H9 (cell line): ENCODE data around the gene FGR. TPM values are rescaled to one million over a fixed set of nuclear protein-coding genes. Genes with fewer than 3 reads are reported as not detected.
A peak's percentile ranks its signal among the peaks of the same experiment; 100 is the strongest.

Source experiments
- DNase-seq: peaks from one replicate; pipeline ENCODE4 v3.0.0-alpha.2; 2017
- H2AFZ ChIP-seq: one replicate; pipeline ENCODE4 v1.6.1; 2013; ENCODE audit warnings: mild to moderate bottlenecking, low read length, control low read depth, moderate library complexity
- H2AK5ac ChIP-seq: 2 replicates; pipeline ENCODE4 v1.6.1; 2013; ENCODE audit warnings: low read length, control low read depth, mixed read lengths; ENCODE audit not compliant: insufficient read length
- H2BK120ac ChIP-seq: one replicate; pipeline ENCODE4 v1.6.1; 2013; ENCODE audit warnings: low read depth, mild to moderate bottlenecking, low read length, control low read depth, inconsistent platforms; ENCODE audit not compliant: poor library complexity, severe bottlenecking
- H2BK12ac ChIP-seq: 2 replicates; pipeline ENCODE4 v1.6.1; 2013; ENCODE audit warnings: low read length, control low read depth, mixed read lengths, low read depth; ENCODE audit not compliant: insufficient read length
- H2BK15ac ChIP-seq: 2 replicates; pipeline ENCODE4 v1.6.1; 2013; ENCODE audit warnings: low read depth, low read length, control low read depth
- H2BK20ac ChIP-seq: one replicate; pipeline ENCODE4 v1.6.1; 2013; ENCODE audit warnings: low read depth, mild to moderate bottlenecking, low read length, control low read depth, inconsistent platforms; ENCODE audit not compliant: poor library complexity, severe bottlenecking
- H2BK5ac ChIP-seq: 2 replicates; pipeline ENCODE4 v1.6.1; 2013; ENCODE audit warnings: low read length, control low read depth, mixed read lengths; ENCODE audit not compliant: insufficient read length
- H3K14ac ChIP-seq: 2 replicates; pipeline ENCODE4 v1.6.1; 2013; ENCODE audit warnings: low read length, control low read depth; ENCODE audit not compliant: insufficient read depth
- H3K18ac ChIP-seq: 2 replicates; pipeline ENCODE4 v1.6.1; 2013; ENCODE audit warnings: low read depth, mild to moderate bottlenecking, mixed read lengths, low read length, control low read depth; ENCODE audit not compliant: insufficient read length
- H3K23ac ChIP-seq: 2 replicates; pipeline ENCODE4 v1.6.1; 2013; ENCODE audit warnings: low read length, control low read depth, mixed read lengths, low read depth; ENCODE audit not compliant: insufficient read length
- H3K23me2 ChIP-seq: 2 replicates; pipeline ENCODE4 v1.6.1; 2013; ENCODE audit warnings: low read depth, mild to moderate bottlenecking, mixed read lengths, low read length, control low read depth; ENCODE audit not compliant: insufficient read length, poor library complexity, severe bottlenecking
- H3K27ac ChIP-seq: 2 replicates; pipeline ENCODE4 v1.5.1; 2013; ENCODE audit warnings: low read length, control low read depth, mixed read lengths, low read depth; ENCODE audit not compliant: insufficient read length
- H3K27me3 ChIP-seq: 2 replicates; pipeline ENCODE4 v1.6.1; 2013; ENCODE audit warnings: low read length, control low read depth, inconsistent platforms; ENCODE audit not compliant: insufficient read depth
- H3K4ac ChIP-seq: 2 replicates; pipeline ENCODE4 v1.6.1; 2013; ENCODE audit warnings: low read depth, mild to moderate bottlenecking, control low read depth, inconsistent platforms, low read length, moderate library complexity
- H3K4me1 ChIP-seq: 2 replicates; pipeline ENCODE4 v1.6.1; 2013; ENCODE audit warnings: low read length, control low read depth, inconsistent platforms; ENCODE audit not compliant: insufficient read depth
- H3K4me2 ChIP-seq: 2 replicates; pipeline ENCODE4 v1.6.1; 2013; ENCODE audit warnings: low read length, control low read depth, mixed read lengths; ENCODE audit not compliant: insufficient read length, insufficient read depth
- H3K56ac ChIP-seq: 2 replicates; pipeline ENCODE4 v1.6.1; 2013; ENCODE audit warnings: low read depth, mild to moderate bottlenecking, mixed read lengths, low read length, control low read depth; ENCODE audit not compliant: insufficient read length
- H3K79me1 ChIP-seq: 2 replicates; pipeline ENCODE4 v1.6.1; 2013; ENCODE audit warnings: low read depth, mild to moderate bottlenecking, moderate library complexity, low read length, control low read depth, inconsistent platforms; ENCODE audit not compliant: insufficient read depth, poor library complexity, severe bottlenecking
- H3K79me2 ChIP-seq: 2 replicates; pipeline ENCODE4 v1.6.1; 2013; ENCODE audit warnings: low read length, control low read depth, inconsistent platforms; ENCODE audit not compliant: insufficient read depth
- H3K9ac ChIP-seq: 2 replicates; pipeline ENCODE4 v1.6.1; 2013; ENCODE audit warnings: low read length, control low read depth, mixed read lengths; ENCODE audit not compliant: insufficient read length; ENCODE audit errors: extremely low read depth
- H3K9me3 ChIP-seq: one replicate; pipeline ENCODE4 v1.6.1; 2013; ENCODE audit warnings: low read depth, low read length, inconsistent platforms; ENCODE audit not compliant: control insufficient read depth
- H3T11ph ChIP-seq: one replicate; pipeline ENCODE4 v1.6.1; 2013; ENCODE audit warnings: mild to moderate bottlenecking, low read length, control low read depth, inconsistent platforms
- H4K20me1 ChIP-seq: one replicate; pipeline ENCODE4 v1.6.1; 2013; ENCODE audit not compliant: control insufficient read depth, insufficient read length, insufficient read depth
- H4K5ac ChIP-seq: 2 replicates; pipeline ENCODE4 v1.6.1; 2013; ENCODE audit warnings: low read depth, mild to moderate bottlenecking, mixed read lengths, low read length, control low read depth; ENCODE audit not compliant: insufficient read length
- H4K8ac ChIP-seq: replicated peaks from 2 replicates; pipeline ENCODE4 v1.6.1; 2013; ENCODE audit warnings: low read length, control low read depth, mixed read lengths, low read depth; ENCODE audit not compliant: insufficient read length
- H4K91ac ChIP-seq: 2 replicates; pipeline ENCODE4 v1.6.1; 2013; ENCODE audit warnings: low read depth, mild to moderate bottlenecking, moderate library complexity, mixed read lengths, low read length, control low read depth; ENCODE audit not compliant: insufficient read length
- H3K27ac Mint-ChIP-seq, 3 experiments: 2 replicates in 2 of 3; 3 replicates in 1 of 3; pipeline ENCODE4 v1.8.0; 2020 to 2021; ENCODE audit warnings: mixed read lengths in 3 of 3, mild to moderate bottlenecking in 1 of 3, moderate library complexity in 1 of 3
- H3K27me3 Mint-ChIP-seq: 2 replicates; pipeline ENCODE4 v1.8.0; 2021; ENCODE audit warnings: low read depth, mild to moderate bottlenecking, moderate library complexity, mixed read lengths
- H3K36me3 Mint-ChIP-seq, 3 experiments: 2 replicates in 2 of 3; 3 replicates in 1 of 3; pipeline ENCODE4 v1.8.0; 2020 to 2021; ENCODE audit warnings: low read depth in 3 of 3, mixed read lengths in 3 of 3; ENCODE audit not compliant: insufficient read depth in 1 of 3
- H3K4me1 Mint-ChIP-seq, 2 experiments: 2 replicates each; pipeline ENCODE4 v1.8.0; 2020; ENCODE audit warnings: mixed read lengths in 2 of 2
- H3K4me3 Mint-ChIP-seq, 2 experiments: 2 replicates in 1 of 2; 3 replicates in 1 of 2; pipeline ENCODE4 v1.8.0; 2020 to 2021; ENCODE audit warnings: mild to moderate bottlenecking in 2 of 2, mixed read lengths in 2 of 2, moderate library complexity in 1 of 2
- H3K9me3 Mint-ChIP-seq, 2 experiments: 2 replicates in 1 of 2; 3 replicates in 1 of 2; pipeline ENCODE4 v1.8.0; 2020; ENCODE audit warnings: mild to moderate bottlenecking in 2 of 2, mixed read lengths in 2 of 2, moderate library complexity in 1 of 2
- WGBS: extraction: QIAGEN DNeasy Blood & Tissue Kit; methylation state at CpG from one replicate; pipeline ENCODE4 v1.1.7; 2013; ENCODE audit warnings: missing lambda C conversion rate, low lambda C conversion rate, mixed read lengths; ENCODE audit not compliant: insufficient read length; ENCODE audit errors: extremely low coverage; 5-methylcytosine and 5-hydroxymethylcytosine counted together
- total RNA-seq: library from RNA; stranded (reverse); gene quantifications from 2 replicates; pipeline ENCODE4 v1.2.1, GENCODE V29; 2021
- TF ChIP-seq, protein P1 (sequence below): fragments of 200-600 bp; sonication (generic); conservative IDR thresholded peaks from 3 replicates; pipeline ENCODE4 v1.8.0; 2021; ENCODE audit warnings: antibody characterized with exemption, mild to moderate bottlenecking

FGR gene
- total RNA-seq, 1 experiment from 2014 or later = not detected

DNA sequence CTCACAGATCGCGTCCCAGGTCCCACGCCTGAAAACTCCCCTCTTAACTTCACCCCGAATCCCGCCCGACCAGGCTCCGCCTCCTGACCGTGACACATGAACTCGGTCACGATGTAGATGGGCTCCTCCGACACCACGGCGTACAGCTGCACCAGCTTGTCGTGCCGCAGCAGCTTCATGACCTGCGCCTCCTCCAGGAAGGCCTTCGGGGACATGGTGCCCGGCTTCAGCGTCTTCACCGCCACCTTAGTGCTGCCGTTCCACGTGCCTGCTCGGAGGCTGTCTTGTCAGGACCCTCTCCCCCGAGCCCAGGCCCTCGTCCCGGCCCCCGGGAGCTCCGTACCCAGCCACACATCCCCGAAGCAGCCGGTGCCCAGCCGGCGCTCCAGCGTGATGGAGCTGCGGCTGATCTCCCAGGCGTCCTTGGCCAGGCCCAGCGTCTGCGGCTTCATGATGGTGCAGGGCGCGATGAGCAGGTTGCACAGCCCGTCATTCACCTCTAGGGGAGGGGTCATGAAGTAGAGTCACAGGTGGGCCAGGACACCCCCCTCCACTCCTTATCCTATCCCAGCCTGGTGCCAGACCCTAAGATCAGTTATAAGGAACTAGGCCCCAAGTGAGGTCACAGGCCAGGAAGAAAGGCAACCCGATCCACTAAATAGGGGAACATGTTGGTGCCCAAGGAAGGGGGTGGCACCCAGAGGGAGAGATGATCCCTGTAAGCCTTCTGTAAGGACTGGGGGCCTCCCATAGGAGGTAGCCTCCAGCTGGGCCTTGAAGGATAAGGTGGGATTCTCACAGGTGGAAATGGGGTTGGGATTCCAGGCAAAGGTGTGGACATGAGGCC is 19.4 kb downstream of the FGR start:
- Histone ChIP-seq H3K56ac (no peak overlapping the region), H3K4me1 (no peaks in the 10 kb centered on the region), H3K23ac (no peak overlapping the region), H4K5ac (no peak overlapping the region), H4K91ac (no peak overlapping the region), H3K18ac (no peak overlapping the region), H2BK5ac (no peak overlapping the region), H2AK5ac (no peak overlapping the region), H3K4me2 (peak overlapping the region; percentile 75), H3K27ac (no peak overlapping the region), H3T11ph (no peak overlapping the region), H2AFZ (no peak overlapping the region), H3K4ac (no peak overlapping the region), H3K9me3 (no peaks in the 10 kb centered on the region), H2BK120ac (no peak overlapping the region), H2BK20ac (no peak overlapping the region), H3K27me3 (no peaks in the 10 kb centered on the region), H4K8ac (no peak overlapping the region), H3K79me2 (no peaks in the 10 kb centered on the region), H2BK12ac (no peak overlapping the region), H4K20me1 (no peaks in the 10 kb centered on the region), H3K9ac (no peak overlapping the region), H3K79me1 (no peaks in the 10 kb centered on the region), H2BK15ac (no peak overlapping the region), H3K14ac (no peak overlapping the region), H3K23me2 (peaks cover 6% of the 10 kb centered on the region)
- Mint-ChIP-seq H3K9me3 (no peaks in the 10 kb centered on the region), H3K4me3 (peak overlapping the region; percentile 77 to 85), H3K4me1 (peaks cover 21 to 24% of the 10 kb centered on the region in 2 experiments), H3K27ac (peak overlapping the region in 1 of 3 experiments; percentile 53; a peak in 1 of 7 replicates), H3K36me3 (no peaks in the 10 kb centered on the region), H3K27me3 (peaks cover 29% of the 10 kb centered on the region)
- TF ChIP-seq, protein P1, sequence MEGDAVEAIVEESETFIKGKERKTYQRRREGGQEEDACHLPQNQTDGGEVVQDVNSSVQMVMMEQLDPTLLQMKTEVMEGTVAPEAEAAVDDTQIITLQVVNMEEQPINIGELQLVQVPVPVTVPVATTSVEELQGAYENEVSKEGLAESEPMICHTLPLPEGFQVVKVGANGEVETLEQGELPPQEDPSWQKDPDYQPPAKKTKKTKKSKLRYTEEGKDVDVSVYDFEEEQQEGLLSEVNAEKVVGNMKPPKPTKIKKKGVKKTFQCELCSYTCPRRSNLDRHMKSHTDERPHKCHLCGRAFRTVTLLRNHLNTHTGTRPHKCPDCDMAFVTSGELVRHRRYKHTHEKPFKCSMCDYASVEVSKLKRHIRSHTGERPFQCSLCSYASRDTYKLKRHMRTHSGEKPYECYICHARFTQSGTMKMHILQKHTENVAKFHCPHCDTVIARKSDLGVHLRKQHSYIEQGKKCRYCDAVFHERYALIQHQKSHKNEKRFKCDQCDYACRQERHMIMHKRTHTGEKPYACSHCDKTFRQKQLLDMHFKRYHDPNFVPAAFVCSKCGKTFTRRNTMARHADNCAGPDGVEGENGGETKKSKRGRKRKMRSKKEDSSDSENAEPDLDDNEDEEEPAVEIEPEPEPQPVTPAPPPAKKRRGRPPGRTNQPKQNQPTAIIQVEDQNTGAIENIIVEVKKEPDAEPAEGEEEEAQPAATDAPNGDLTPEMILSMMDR = 0 out of 3 replicates have a peak, but pooled peaks have one; percentile 20
- no CpG with 5 or more reads among the region's 41 CpGs for WGBS
- DNase-seq = peak; percentile 76
